SK-N-MC (cell line): ENCODE data around the gene ADD3.

ENCODE experiments used
- EZH2 ChIP-seq: fragments of 200-600 bp; sonication (generic); IDR thresholded peaks from one replicate; pipeline ENCODE4 v1.6.1; 2017; ENCODE audit warnings: antibody characterized with exemption
- POLR2AphosphoS5 ChIP-seq: IDR thresholded peaks from 2 replicates; pipeline ENCODE4 v1.6.1; 2012; ENCODE audit warnings: mild to moderate bottlenecking, low read depth, low read length, borderline replicate concordance

- TF ChIP-seq POLR2AphosphoS5 (no peak), EZH2 (no peak)
These were observed 57.5 kb downstream of the ADD3 start for GRCh38 chr10:110065269-110065668.
